Fibroblast of villous mesenchyme (primary cell): ENCODE results near the gene FLVCR2. TPM values are rescaled to one million over a fixed set of nuclear protein-coding genes. Genes with fewer than 3 reads are reported as not detected.
A peak's percentile ranks its signal among the peaks of the same experiment; 100 is the strongest.
"Not testable (repeated sequence)": the region's sequence is repeated elsewhere in the genome, so short reads cannot be mapped to it uniquely, and the experiment has no call there.

Source experiments
- DNase-seq: peaks from one replicate; pipeline ENCODE4 v3.0.0-alpha.2; 2010; ENCODE audit warnings: low read depth
- H3K4me3 ChIP-seq: 2 replicates; pipeline ENCODE4 v1.5.1; 2011; ENCODE audit warnings: low read depth, mild to moderate bottlenecking, low read length
- total RNA-seq: library from RNA; depleted of rRNA; stranded (reverse); fragments of >200 nt; gene quantifications from 2 replicates; pipeline ENCODE4 v1.2.3, GENCODE V29; 2012
- TF ChIP-seq, protein P1 (sequence below): IDR thresholded peaks from 2 replicates; pipeline ENCODE4 v1.5.1; 2012; ENCODE audit warnings: low read depth, mild to moderate bottlenecking, low read length; ENCODE audit not compliant: insufficient read depth

FLVCR2 gene
- total RNA-seq, 1 donor, result 0.43 TPM

DNA sequence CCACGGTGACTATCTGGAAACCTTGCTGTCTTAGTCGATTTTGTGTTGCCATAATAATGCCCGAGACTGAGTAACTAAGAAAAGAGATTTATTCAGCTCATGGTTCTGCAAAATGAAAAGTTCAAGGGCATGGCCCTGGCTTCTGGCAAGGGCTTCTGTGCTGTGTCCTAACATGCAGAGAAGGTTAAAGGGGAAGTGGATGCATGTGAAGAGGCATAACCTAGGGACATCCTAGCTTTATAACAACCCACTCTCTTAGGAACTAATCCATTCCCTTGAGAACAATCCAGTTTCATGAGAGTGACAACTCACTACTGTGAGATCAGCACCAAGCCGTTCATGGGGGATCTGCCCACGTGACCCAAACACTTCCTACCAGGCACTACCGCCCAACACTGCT lies 11.5 kb downstream of the FLVCR2 start:
- TF ChIP-seq, protein P1, sequence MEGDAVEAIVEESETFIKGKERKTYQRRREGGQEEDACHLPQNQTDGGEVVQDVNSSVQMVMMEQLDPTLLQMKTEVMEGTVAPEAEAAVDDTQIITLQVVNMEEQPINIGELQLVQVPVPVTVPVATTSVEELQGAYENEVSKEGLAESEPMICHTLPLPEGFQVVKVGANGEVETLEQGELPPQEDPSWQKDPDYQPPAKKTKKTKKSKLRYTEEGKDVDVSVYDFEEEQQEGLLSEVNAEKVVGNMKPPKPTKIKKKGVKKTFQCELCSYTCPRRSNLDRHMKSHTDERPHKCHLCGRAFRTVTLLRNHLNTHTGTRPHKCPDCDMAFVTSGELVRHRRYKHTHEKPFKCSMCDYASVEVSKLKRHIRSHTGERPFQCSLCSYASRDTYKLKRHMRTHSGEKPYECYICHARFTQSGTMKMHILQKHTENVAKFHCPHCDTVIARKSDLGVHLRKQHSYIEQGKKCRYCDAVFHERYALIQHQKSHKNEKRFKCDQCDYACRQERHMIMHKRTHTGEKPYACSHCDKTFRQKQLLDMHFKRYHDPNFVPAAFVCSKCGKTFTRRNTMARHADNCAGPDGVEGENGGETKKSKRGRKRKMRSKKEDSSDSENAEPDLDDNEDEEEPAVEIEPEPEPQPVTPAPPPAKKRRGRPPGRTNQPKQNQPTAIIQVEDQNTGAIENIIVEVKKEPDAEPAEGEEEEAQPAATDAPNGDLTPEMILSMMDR, result no peak
- no peak overlapping the region for H3K4me3 ChIP-seq
- DNase-seq, result no peak

DNA sequence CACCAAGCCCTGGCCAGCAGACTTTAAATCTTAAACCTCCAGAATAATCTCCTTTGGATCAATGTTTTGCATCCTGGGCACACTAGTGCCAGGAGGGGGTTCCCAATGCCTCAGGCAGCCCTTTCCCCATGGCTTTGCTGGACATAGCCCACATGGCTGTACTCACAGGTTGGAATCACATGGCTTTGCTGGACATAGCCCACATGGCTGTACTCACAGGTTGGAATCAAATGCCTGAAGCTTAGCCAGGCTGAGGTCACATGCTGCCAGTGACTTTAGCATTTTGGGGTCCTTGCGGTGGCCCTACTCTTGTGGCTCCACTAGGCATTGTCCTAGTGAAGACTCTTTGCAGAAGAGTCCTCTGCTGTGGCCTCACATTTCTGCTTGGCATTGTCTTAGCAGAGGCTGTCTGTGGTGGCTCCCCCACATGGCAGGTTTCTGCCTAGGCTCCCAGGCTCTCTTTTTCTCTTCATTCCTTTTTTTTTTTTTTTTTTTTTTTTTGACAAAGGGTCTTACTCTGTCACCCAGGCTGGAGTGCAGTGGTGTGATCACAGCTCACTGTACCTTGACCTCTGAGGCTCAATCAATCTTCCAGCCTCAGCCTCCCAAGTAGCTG lies 13.0 kb downstream of the FLVCR2 start:
- no peak overlapping the region for H3K4me3 ChIP-seq
- TF ChIP-seq, protein P1, result peak; percentile 24
- DNase-seq, result no peak

DNA sequence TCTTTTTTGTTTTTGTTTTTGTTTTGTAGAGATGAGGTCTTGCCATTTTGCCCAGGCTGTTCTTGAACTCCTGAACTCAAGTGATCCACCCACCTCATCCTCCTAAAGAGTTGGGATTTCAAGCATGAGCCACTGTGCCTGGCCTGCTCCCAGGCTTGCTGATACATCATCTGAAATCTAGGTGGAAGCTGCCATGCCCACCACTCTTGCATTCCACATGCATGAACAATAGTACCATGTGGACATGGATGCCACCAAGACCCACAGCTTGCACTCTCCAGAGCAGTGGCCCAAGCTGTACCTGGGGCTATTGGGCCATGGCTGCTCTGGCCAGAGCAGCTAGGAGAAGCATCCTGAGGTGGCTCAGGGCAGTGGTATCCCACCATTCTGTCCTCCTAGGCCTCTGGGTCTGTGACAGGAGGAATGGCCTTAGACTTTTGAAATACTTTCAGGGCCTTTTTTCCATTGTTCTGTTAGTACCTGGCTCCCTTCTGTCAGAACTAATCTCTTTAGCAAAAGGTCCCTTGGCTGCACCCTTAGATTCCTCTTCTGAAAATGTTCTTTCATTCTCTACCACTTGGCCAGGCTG lies 13.7 kb downstream of the FLVCR2 start:
- H3K4me3 ChIP-seq, result no peak overlapping the region
- TF ChIP-seq, protein P1, result no peak
- DNase-seq, result no peak

DNA sequence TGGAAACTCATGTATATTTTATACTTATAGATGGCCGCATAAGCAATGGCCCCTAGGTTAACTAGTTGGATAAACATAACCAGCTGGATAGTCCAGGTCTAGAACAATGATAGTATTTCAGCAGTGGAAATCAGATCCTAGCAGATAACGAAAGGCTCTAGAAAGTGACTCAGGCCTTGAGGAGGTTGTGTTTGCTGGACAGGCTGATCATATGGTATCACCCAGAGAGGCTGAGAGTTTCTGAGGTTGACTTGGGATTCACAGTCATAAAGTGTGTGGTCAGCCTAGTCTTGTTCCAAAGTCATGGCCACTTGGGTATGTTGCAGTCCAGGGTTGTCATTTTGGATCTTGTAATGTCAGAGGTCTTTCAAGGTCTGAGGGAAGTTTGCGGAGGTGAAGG lies 16.8 kb downstream of the FLVCR2 start:
- TF ChIP-seq, protein P1, result no peak
- no peak overlapping the region for H3K4me3 ChIP-seq
- DNase-seq, result no peak

DNA sequence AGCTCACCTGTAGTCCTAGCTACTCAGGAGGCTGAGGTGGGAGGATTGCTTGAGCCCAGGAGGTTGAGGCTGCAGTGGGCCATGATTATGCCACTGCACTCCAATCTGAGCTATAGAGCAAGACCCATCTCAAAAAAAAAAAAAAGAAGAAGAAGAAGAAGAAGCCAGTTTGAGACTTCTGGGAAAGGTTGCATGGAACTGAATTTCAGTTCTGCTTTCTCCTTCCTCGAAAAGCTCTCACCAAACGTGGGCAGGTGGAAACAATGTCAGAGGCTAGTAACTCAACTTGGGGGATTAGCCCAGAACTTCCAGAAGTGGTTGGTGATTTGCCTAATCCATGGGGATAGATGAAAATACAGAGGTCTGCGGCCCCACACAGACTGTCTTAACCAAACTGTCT lies 18.7 kb downstream of the FLVCR2 start:
- DNase-seq, result no peak
- TF ChIP-seq, protein P1, result no peak
- H3K4me3 ChIP-seq, result no peak overlapping the region

DNA sequence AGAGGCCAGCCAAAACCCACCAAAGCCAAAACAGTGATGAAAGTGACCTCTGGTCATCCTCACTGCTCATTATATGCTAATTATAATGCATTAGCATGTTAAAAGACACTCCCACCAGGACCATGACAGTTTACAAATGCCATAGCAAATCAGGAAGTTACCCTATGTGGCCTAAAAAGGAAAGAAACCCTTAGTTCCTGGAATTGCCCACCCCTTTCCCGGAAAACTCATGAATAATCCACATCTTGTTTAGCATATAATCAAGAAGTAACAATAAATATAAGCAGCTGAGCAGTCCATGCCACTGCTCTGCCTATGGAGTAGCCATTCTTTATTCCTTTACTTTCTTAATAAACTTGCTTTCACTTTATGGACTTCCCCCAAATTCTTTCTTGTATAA lies 21.7 kb downstream of the FLVCR2 start:
- not testable (repeated sequence) for DNase-seq

DNA sequence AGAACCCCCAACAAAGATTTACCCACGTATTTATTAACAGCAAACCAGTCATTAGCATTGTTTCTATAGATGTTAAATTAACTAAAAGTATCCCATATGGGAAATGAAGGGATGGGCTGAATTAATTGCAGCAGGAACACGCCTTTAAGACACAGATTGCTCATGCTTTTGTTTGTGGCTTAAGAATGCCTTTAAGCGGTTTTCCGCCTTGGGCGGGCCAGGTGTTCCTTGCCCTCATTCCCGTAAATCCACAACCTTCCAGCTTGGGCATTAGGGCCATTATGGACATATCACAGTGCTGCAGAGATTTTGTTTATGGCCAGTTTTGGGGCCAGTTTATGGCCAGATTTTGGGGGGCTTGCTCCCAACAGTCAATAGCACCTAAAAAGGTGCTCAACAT lies 22.6 kb downstream of the FLVCR2 start:
- not testable (repeated sequence) for H3K4me3 ChIP-seq, DNase-seq

More for the DNA sequence above, 21.7 kb downstream of the FLVCR2 start:
- not testable (repeated sequence) for H3K4me3 ChIP-seq

DNA sequence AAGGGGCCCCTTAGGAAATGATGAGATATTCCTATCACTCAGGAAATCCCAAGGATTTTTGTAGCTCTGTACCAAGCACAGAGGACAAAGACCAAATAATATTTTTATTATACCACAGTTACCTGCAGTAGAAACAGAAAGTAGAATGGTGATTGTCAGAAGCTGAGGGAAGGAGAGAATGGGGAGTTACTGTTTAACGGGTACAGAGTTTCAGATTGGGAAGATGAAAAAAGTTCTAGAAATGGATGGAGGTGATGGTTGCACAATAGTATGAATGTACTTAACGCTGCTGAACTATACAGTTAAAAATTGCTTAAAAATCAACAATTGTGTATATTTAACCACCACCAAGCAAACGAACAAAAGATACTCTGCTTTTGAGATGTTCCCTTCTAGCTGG lies 24.1 kb downstream of the FLVCR2 start:
- TF ChIP-seq, protein P1, result no peak
- DNase-seq, result no peak
- H3K4me3 ChIP-seq, result no peak overlapping the region
